ENCODE results near the gene ZNF302.
"Not testable (repeated sequence)": the region's sequence is repeated elsewhere in the genome, so short reads cannot be mapped to it uniquely, and the experiment has no call there.

The ZNF302 gene

GRCh38 chr19:34677386-34678084 lies at the start of gene ZNF302:
Gene ZNF302 (plus strand): TSS chr19:34677678. CDS start chr19:34678805, 1,127 bp downstream.
- peak; percentile 94 for DNase-seq

GRCh38 chr19:34633802-34634201 lies 43.7 kb upstream of the ZNF302 start:
- DNase-seq, result no peak

- DNase-seq, result peak; percentile 35
Observed at GRCh38 chr19:34639491-34640085, 37.9 kb upstream of the ZNF302 start.

- no peak for DNase-seq
Observed at GRCh38 chr19:34642241-34642640, 35.2 kb upstream of the ZNF302 start.

GRCh38 chr19:34644991-34645461 lies 32.5 kb upstream of the ZNF302 start:
- no peak for DNase-seq

DNA sequence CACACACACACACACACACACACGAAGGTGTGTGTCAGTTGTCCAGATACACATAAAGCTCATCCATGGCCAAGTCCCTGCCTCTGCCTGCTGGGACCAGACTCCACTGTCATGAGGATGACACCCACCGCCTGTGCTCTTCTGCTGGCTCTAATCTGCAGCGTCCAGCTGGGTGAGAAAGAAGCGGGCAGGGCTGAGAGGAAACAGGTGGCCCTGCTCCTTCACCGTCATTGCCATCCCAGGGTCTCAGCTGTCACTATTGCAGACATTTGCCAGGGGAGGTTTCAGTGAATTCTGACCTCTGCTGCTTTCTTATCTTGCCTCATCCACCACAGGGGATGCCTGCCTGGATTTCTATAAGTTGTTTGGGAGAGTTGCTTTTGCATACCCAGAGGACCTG lies 31.9 kb upstream of the ZNF302 start:
- no peak for DNase-seq

- no peak for DNase-seq
Observed at GRCh38 chr19:34649886-34650543, 27.5 kb upstream of the ZNF302 start.

- no peak for DNase-seq
Observed at GRCh38 chr19:34651747-34652146, 25.7 kb upstream of the ZNF302 start.

- no peak for DNase-seq
Observed at GRCh38 chr19:34654796-34655195, 22.7 kb upstream of the ZNF302 start.

GRCh38 chr19:34655651-34656050 lies 21.8 kb upstream of the ZNF302 start:
- DNase-seq, result no peak

- no peak for DNase-seq
Observed at GRCh38 chr19:34661357-34661756, 16.1 kb upstream of the ZNF302 start.

DNA sequence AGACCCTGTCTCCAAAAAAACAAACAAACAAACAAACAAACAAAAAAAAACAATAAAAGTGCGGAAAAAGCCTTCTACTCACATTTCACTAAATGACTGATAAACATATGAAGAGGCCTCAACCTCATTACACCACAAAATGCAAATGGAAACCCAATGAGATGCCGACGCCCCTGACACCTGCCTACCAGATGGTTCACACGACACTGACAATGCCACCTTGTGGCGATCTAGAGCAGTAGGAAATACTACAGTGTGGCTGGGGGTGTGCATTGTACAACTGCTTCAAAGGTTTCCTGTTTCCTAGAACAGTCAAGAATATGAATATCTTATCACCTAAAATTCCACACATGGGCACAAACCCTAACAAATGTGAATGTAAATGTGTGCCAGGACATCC lies 14.6 kb upstream of the ZNF302 start:
- peak; percentile 32 for DNase-seq

DNA sequence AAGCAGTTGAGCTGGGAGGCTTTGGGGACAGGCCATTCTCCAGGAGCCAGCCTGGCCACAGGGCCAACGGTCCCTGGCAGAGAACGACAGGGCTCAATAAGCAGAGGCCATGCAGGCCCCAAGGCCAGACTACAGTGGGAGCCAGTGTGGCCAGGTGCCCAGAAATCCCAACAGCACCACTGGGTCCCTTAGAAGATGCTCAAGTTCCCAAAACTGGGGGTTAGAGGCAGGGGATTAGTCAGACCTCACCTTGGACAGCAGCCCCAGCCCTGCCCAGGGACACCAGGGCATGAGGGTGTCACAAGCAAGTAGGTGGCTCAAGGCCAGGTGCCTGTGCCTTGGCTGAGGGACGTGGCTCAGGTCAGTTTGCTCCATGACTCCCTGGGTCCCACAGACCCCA lies 13.3 kb upstream of the ZNF302 start:
- no peak for DNase-seq

DNA sequence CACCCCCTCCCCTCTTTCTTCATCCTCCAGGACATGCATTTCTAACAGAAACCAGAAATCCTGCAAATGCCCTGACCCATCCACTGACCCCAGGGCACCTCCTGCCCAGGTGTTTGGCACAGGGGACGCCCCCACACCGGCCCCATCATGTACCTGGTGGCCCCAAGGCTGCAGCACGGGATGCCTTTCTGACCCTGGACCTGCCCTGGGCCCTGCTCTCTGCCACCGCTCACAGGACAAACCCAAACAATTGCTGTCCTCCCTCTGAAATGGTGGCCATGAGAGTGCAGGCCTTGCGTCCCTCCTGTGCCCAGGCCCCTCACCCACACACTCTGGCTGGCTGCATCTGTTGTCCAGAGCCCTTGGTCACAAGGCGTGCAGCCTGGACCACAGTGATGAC lies 12.6 kb upstream of the ZNF302 start:
- DNase-seq, result no peak

DNA sequence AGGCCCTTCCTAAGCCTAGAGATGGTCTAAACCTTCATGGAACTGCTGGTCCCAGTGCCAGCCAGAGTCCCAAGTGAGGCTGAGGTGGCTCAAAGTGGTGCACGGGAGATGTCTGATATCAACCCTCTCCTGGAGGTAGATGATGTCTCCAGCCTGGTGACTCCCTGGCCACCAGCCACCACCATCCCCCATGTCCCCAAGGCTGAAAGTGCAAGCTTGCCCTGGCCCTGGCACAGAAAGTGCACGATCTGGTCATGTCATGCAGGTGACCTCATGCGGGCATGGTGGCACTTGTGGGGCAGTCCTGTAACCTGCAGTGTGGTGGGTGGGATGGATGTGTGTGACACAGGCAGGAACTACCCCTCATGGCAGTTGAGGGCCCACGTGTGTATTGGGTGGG lies 12.2 kb upstream of the ZNF302 start:
- DNase-seq, result not testable (repeated sequence)

GRCh38 chr19:34666200-34666957 lies 11.1 kb upstream of the ZNF302 start:
- DNase-seq, result no peak

GRCh38 chr19:34666958-34667265 lies 10.6 kb upstream of the ZNF302 start:
- no peak for DNase-seq

GRCh38 chr19:34667349-34668076 lies 10.0 kb upstream of the ZNF302 start:
- DNase-seq, result no peak

- not testable (repeated sequence) for DNase-seq
Observed at GRCh38 chr19:34668077-34668689, 9.3 kb upstream of the ZNF302 start.

GRCh38 chr19:34668690-34669089 lies 8.8 kb upstream of the ZNF302 start:
- not testable (repeated sequence) for DNase-seq

DNA sequence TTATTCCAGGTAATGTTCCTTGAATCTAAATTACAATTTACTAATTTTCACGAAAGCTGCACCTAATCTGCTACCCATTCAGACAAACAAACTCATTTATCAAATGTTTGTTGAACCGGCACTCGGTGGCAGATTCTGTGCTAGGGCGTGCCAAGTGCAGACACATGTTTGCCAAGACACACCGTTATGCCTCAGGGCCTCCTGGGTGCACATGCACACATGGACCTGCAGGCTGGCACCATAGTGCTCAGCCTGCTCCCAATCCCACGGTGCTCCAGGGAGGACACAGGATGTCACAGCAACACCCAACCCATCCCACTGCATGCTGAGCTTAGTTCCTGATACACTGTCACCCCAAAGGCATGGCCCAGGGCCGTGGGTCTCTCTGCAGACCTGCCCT lies 8.2 kb upstream of the ZNF302 start:
- no peak for DNase-seq

DNA sequence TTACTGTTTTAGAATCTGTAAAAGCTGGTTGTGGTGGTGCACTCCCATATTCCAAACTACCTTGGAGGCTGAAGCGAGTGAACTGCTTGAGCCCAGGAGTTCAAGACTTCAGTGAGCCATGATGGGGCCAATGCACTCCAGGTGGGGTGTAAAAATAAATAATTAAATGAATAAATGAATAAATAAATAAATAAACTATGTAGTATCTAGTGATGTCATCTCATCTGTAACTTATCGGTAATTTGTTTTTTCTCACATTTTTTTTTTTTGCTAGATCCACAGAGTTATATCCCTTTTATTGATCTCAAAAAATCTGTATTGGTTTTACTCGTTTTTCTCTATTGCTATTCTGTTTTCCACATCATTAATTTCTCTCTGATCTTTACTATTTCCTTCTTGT lies 5.5 kb upstream of the ZNF302 start:
- DNase-seq, result no peak

Measured in CD4-positive, alpha-beta T cell treated with Interferon gamma for 1 hour (primary cell).